ENCODE data around the gene PRIMA1. TPM values are rescaled to one million over a fixed set of nuclear protein-coding genes. Genes with fewer than 3 reads are reported as not detected.
"Not testable (repeated sequence)": the region's sequence is repeated elsewhere in the genome, so short reads cannot be mapped to it uniquely, and the experiment has no call there.

PRIMA1 gene
- total RNA-seq, 4 donors from 2014 or later, result 14.0 to 28.8 (median 16.4) TPM

GRCh38 chr14:93824076-93824475 is 35.8 kb upstream of the PRIMA1 start:
- TF ChIP-seq CTCF (IDR thresholded peaks at IDR 0.05) (no peak), EP300 (IDR thresholded peaks at IDR 0.05) (no peak), POLR2A (IDR thresholded peaks at IDR 0.05) (no peak), POLR2AphosphoS5 (IDR thresholded peaks at IDR 0.05) (no peak)
- Histone ChIP-seq H3K4me1 (no peaks in the 10 kb centered on the region), H3K27ac (no peak overlapping the region), H3K27me3 (peaks cover 36% of the 10 kb centered on the region), H3K36me3 (no peaks in the 10 kb centered on the region), H3K9me3 (no peaks in the 10 kb centered on the region), H3K4me3 (no peak overlapping the region)
- no peak for ATAC-seq
- WGBS, 2 donors (ENCODE audit: low coverage in 1 of 2), result 100% methylated on average over 2 of the region's 9 CpGs; no CpG with 5 or more reads in 1 of the 2 donors

GRCh38 chr14:93821051-93821450 is 32.8 kb upstream of the PRIMA1 start:
- Histone ChIP-seq H3K4me1 (no peaks in the 10 kb centered on the region), H3K27ac (no peak overlapping the region), H3K4me3 (no peak overlapping the region), H3K36me3 (no peaks in the 10 kb centered on the region), H3K27me3 (peaks cover 36% of the 10 kb centered on the region), H3K9me3 (peaks cover 0 to 4% (median 0%) of the 10 kb centered on the region in 3 donors)
- WGBS, 2 donors (ENCODE audit: low coverage in 1 of 2), result 60 to 80% methylated on average over 1 to 2 of the region's 6 CpGs
- TF ChIP-seq CTCF (IDR thresholded peaks at IDR 0.05) (no peak), POLR2AphosphoS5 (IDR thresholded peaks at IDR 0.05) (no peak), POLR2A (IDR thresholded peaks at IDR 0.05) (no peak), EP300 (IDR thresholded peaks at IDR 0.05) (no peak)
- ATAC-seq, result no peak

- Histone ChIP-seq H3K27me3 (peaks cover 14% of the 10 kb centered on the region), H3K36me3 (no peaks in the 10 kb centered on the region), H3K27ac (no peak overlapping the region), H3K4me1 (no peaks in the 10 kb centered on the region), H3K4me3 (no peak overlapping the region), H3K9me3 (peaks cover 0 to 20% (median 0%) of the 10 kb centered on the region in 3 donors)
- no peak for ATAC-seq
- WGBS, 2 donors (ENCODE audit: low coverage in 1 of 2), result 90 to 95% methylated on average over 10 of the region's 10 CpGs
- TF ChIP-seq POLR2AphosphoS5 (IDR thresholded peaks at IDR 0.05) (no peak), POLR2A (IDR thresholded peaks at IDR 0.05) (no peak), CTCF (IDR thresholded peaks at IDR 0.05) (no peak), EP300 (IDR thresholded peaks at IDR 0.05) (no peak)
Measured at GRCh38 chr14:93818857-93819256, 30.6 kb upstream of the PRIMA1 start.

GRCh38 chr14:93811676-93812075 is 23.4 kb upstream of the PRIMA1 start:
- 78 to 91% methylated on average over 6 to 7 of the region's 8 CpGs for WGBS, 2 donors (ENCODE audit: low coverage in 1 of 2)
- Histone ChIP-seq H3K9me3 (peaks cover 0 to 48% (median 0%) of the 10 kb centered on the region in 3 donors), H3K27ac (no peak overlapping the region), H3K27me3 (no peaks in the 10 kb centered on the region), H3K4me3 (no peak overlapping the region), H3K4me1 (no peaks in the 10 kb centered on the region), H3K36me3 (no peaks in the 10 kb centered on the region)
- TF ChIP-seq POLR2A (IDR thresholded peaks at IDR 0.05), result no peak
- no peak for TF ChIP-seq EP300 (IDR thresholded peaks at IDR 0.05)
- TF ChIP-seq CTCF (IDR thresholded peaks at IDR 0.05), result no peak
- no peak for TF ChIP-seq POLR2AphosphoS5 (IDR thresholded peaks at IDR 0.05)
- no peak for ATAC-seq

- Histone ChIP-seq H3K36me3 (no peaks in the 10 kb centered on the region), H3K4me3 (no peak overlapping the region), H3K27me3 (no peaks in the 10 kb centered on the region), H3K27ac (no peak overlapping the region), H3K9me3 (peaks cover 0 to 44% (median 0%) of the 10 kb centered on the region in 3 donors), H3K4me1 (no peaks in the 10 kb centered on the region)
- 100% methylated on average over 1 of the region's 1 CpG; no CpG with 5 or more reads in 1 of the 2 donors for WGBS, 2 donors (ENCODE audit: low coverage in 1 of 2)
- no peak for ATAC-seq
- no peak for TF ChIP-seq EP300 (IDR thresholded peaks at IDR 0.05)
- no peak for TF ChIP-seq CTCF (IDR thresholded peaks at IDR 0.05)
- TF ChIP-seq POLR2AphosphoS5 (IDR thresholded peaks at IDR 0.05), result no peak
- TF ChIP-seq POLR2A (IDR thresholded peaks at IDR 0.05), result no peak
Measured at GRCh38 chr14:93811020-93811419, 22.7 kb upstream of the PRIMA1 start.

GRCh38 chr14:93809491-93810420 is 21.5 kb upstream of the PRIMA1 start:
- not testable (repeated sequence) for H3K36me3 ChIP-seq, H3K27me3 ChIP-seq, ATAC-seq, H3K4me3 ChIP-seq, H3K4me1 ChIP-seq, H3K27ac ChIP-seq
- H3K9me3 ChIP-seq, result peaks cover 0 to 35% (median 0%) of the 10 kb centered on the region in 3 donors
- WGBS, 2 donors (ENCODE audit: low coverage in 1 of 2), result 63 to 68% methylated on average over 5 to 6 of the region's 6 CpGs
